CD4-positive, alpha-beta T cell (primary cell): ENCODE results near the gene EIF5A. TPM values are rescaled to one million over a fixed set of nuclear protein-coding genes. Genes with fewer than 3 reads are reported as not detected.

Experiments
- ATAC-seq: fragments of 200-7000 bp; cut with Tn5 transposase; one replicate; pipeline ENCODE4 v1.10.0; 2022; ENCODE audit warnings: mild to moderate bottlenecking; ENCODE audit not compliant: poor library complexity
- CTCF ChIA-PET: fragments of 350-600 bp; sonication (Branson Sonifier 250); formaldehyde crosslinking; loops from one replicate; lab custom pipeline; 2021; ENCODE audit warnings: antibody characterized with exemption, inconsistent platforms; lab: Charles Lee
- POLR2A ChIA-PET: fragments of 350-600 bp; sonication (Branson Sonifier 250); formaldehyde crosslinking; loops from one replicate; lab custom pipeline; 2021; ENCODE audit warnings: antibody characterized with exemption, inconsistent platforms; lab: Charles Lee
- DNase-seq, 14 experiments: peaks; one replicate each; pipeline ENCODE4 v3.0.0-alpha.2; 2013 to 2020; ENCODE audit warnings: mixed read lengths in 2 of 14
- H3K27ac ChIP-seq, 2 donors: one replicate each; pipeline versions ENCODE4 v1.5.1 to v1.7.0; 2013; ENCODE audit warnings: low read length in 2 of 2, low read depth in 1 of 2, mild to moderate bottlenecking in 1 of 2
- H3K27me3 ChIP-seq, 2 experiments: 1 replicate in 1 of 2; 2 replicates in 1 of 2; pipeline versions ENCODE4 v1.6.1 to v1.7.0; 2013; ENCODE audit warnings: low read length in 2 of 2, control low read depth in 1 of 2, mild to moderate bottlenecking in 1 of 2, moderate library complexity in 1 of 2; ENCODE audit not compliant: insufficient read depth in 2 of 2, control insufficient read depth in 1 of 2
- H3K36me3 ChIP-seq: one replicate; pipeline ENCODE4 v1.6.1; 2013; ENCODE audit warnings: low read length, control low read depth; ENCODE audit not compliant: insufficient read depth
- H3K4me1 ChIP-seq: one replicate; pipeline ENCODE4 v1.6.1; 2013; ENCODE audit warnings: low read length, control low read depth; ENCODE audit not compliant: insufficient read depth
- H3K4me3 ChIP-seq: one replicate; pipeline ENCODE4 v1.5.1; 2013; ENCODE audit warnings: mild to moderate bottlenecking, low read length, moderate library complexity
- H3K9me3 ChIP-seq, 2 experiments: 1 replicate in 1 of 2; 2 replicates in 1 of 2; pipeline versions ENCODE4 v1.6.1 to v1.7.0; 2013; ENCODE audit warnings: low read length in 2 of 2, mild to moderate bottlenecking in 2 of 2, control low read depth in 1 of 2, moderate library complexity in 1 of 2; ENCODE audit not compliant: control insufficient read depth in 1 of 2, insufficient read depth in 1 of 2
- H3K27ac Mint-ChIP-seq: one replicate; pipeline ENCODE4 v1.8.0; 2020; ENCODE audit warnings: mixed read lengths
- H3K27me3 Mint-ChIP-seq: one replicate; pipeline ENCODE4 v1.8.0; 2021; ENCODE audit warnings: mixed read lengths
- H3K36me3 Mint-ChIP-seq: one replicate; pipeline ENCODE4 v1.8.0; 2021; ENCODE audit warnings: low read depth, mixed read lengths
- H3K4me1 Mint-ChIP-seq: one replicate; pipeline ENCODE4 v1.8.0; 2021; ENCODE audit warnings: low read depth, mixed read lengths
- H3K4me3 Mint-ChIP-seq: one replicate; pipeline ENCODE4 v1.8.0; 2020; ENCODE audit warnings: mild to moderate bottlenecking, mixed read lengths
- H3K9me3 Mint-ChIP-seq: one replicate; pipeline ENCODE4 v1.8.0; 2020; ENCODE audit warnings: mixed read lengths
- CTCF ChIP-seq: fragments of 200-600 bp; IDR thresholded peaks from one replicate; pipeline ENCODE4 v1.8.0; 2022; ENCODE audit warnings: antibody characterized with exemption, mild to moderate bottlenecking
- intact Hi-C, 2 experiments: fragments of 100-400 bp; cut with DNase I in 1 of 2; cut with micrococcal nuclease in 1 of 2; formaldehyde crosslinking; loops; one replicate each; pipeline versions ENCODE4 v1.15.1 to v1.9.0; 2023 to 2025; cut with DNase I, micrococcal nuclease
- total RNA-seq, 174 experiments: library from RNA in 2 of 174; stranded (reverse) in 2 of 174; gene quantifications; one replicate each; pipeline ENCODE4 v1.2.3 and lab custom pipeline; 2021 to 2026

EIF5A gene
- total RNA-seq, 2 experiments from 2014 or later, result 471 to 480 TPM

- no peak overlapping the region for H3K27ac ChIP-seq
- ATAC-seq, result no peak
- ChIA-PET POLR2A (no interaction called here), CTCF (no interaction called here)
- intact Hi-C loops, result no loop called here
- no peak for DNase-seq
- no peaks in the 10 kb centered on the region for H3K27me3 ChIP-seq
- no peak overlapping the region for H3K4me3 Mint-ChIP-seq
- no peaks in the 10 kb centered on the region for H3K36me3 ChIP-seq
- no peaks in the 10 kb centered on the region for H3K4me1 Mint-ChIP-seq
- H3K36me3 Mint-ChIP-seq, result no peaks in the 10 kb centered on the region
- no peak for TF ChIP-seq CTCF
- H3K4me3 ChIP-seq, result no peak overlapping the region
- peaks cover 3% of the 10 kb centered on the region for H3K27me3 Mint-ChIP-seq
- H3K9me3 Mint-ChIP-seq, result no peaks in the 10 kb centered on the region
- H3K4me1 ChIP-seq, result no peaks in the 10 kb centered on the region
- no peaks in the 10 kb centered on the region for H3K9me3 ChIP-seq
- no peak overlapping the region for H3K27ac Mint-ChIP-seq
Observed at GRCh38 chr17:7361906-7362305, 54.5 kb downstream of the EIF5A start.

Other genes with a start within 250 kb of the EIF5A start
- gene CLEC10A, start 227.4 kb upstream of the EIF5A start, total RNA-seq, result under 1 TPM; 0.59 to 0.96 TPM
- under 1 TPM; 0.20 to 0.36 TPM for gene ASGR2, start 192.8 kb upstream of the EIF5A start, total RNA-seq
- gene ASGR1, start 128.3 kb upstream of the EIF5A start, total RNA-seq, result under 1 TPM; 0.64 to 0.85 TPM
- 10 to 100 TPM; 10.2 to 11.0 TPM for gene DLG4, start 87.8 kb upstream of the EIF5A start, total RNA-seq
- 100 to 1,000 TPM; 237 to 257 TPM for gene ACADVL, start 87.7 kb upstream of the EIF5A start, total RNA-seq
- gene DVL2, start 73.1 kb upstream of the EIF5A start, total RNA-seq, result 10 to 100 TPM; 40.9 to 41.3 TPM
- gene PHF23, start 68.2 kb upstream of the EIF5A start, total RNA-seq, result 1 to 10 TPM; 4.5 to 5.1 TPM
- gene GABARAP, start 65.2 kb upstream of the EIF5A start, total RNA-seq, result 100 to 1,000 TPM; 182 to 195 TPM
- 10 to 100 TPM; 79.3 to 80.7 TPM for gene CTDNEP1, start 55.9 kb upstream of the EIF5A start, total RNA-seq
- gene ELP5, start 55.4 kb upstream of the EIF5A start, total RNA-seq, result 10 to 100 TPM; 20.1 to 21.3 TPM
- gene CLDN7, start 45.1 kb upstream of the EIF5A start, total RNA-seq, result 1 to 10 TPM; 1.1 to 1.2 TPM
- not detected for gene SLC2A4, start 25.9 kb upstream of the EIF5A start, total RNA-seq
- gene YBX2, start 13.0 kb upstream of the EIF5A start, total RNA-seq, result under 1 TPM in 1 of 2 experiments, not detected in 1; 0.56 TPM
- gene GPS2, start 7.7 kb downstream of the EIF5A start, total RNA-seq, result 100 to 1,000 TPM; 122 to 140 TPM
- 10 to 100 TPM; 29.0 to 30.8 TPM for gene NEURL4, start 21.7 kb downstream of the EIF5A start, total RNA-seq
- gene ACAP1, start 28.9 kb downstream of the EIF5A start, total RNA-seq, result 100 to 1,000 TPM; 565 to 575 TPM
- 1 to 10 TPM; 1.3 to 1.6 TPM for gene KCTD11, start 44.5 kb downstream of the EIF5A start, total RNA-seq
- not detected for gene TMEM95, start 47.5 kb downstream of the EIF5A start, total RNA-seq
- gene TNK1, start 73.5 kb downstream of the EIF5A start, total RNA-seq, result 10 to 100 TPM; 11.0 to 12.4 TPM
- 10 to 100 TPM; 66.3 to 70.3 TPM for gene PLSCR3, start 86.9 kb downstream of the EIF5A start, total RNA-seq
- 10 to 100 TPM; 29.0 to 29.4 TPM for gene TMEM256, start 96.5 kb downstream of the EIF5A start, total RNA-seq
- gene NLGN2, start 100.2 kb downstream of the EIF5A start, total RNA-seq, result 1 to 10 TPM; 7.6 to 8.4 TPM
- not detected for gene SPEM1, start 112.7 kb downstream of the EIF5A start, total RNA-seq
- not detected for gene SPEM2, start 118.0 kb downstream of the EIF5A start, total RNA-seq
- not detected for gene SPEM3, start 121.2 kb downstream of the EIF5A start, total RNA-seq
- 1 to 10 TPM; 6.8 to 7.1 TPM for gene TMEM102, start 127.8 kb downstream of the EIF5A start, total RNA-seq
- gene FGF11, start 131.9 kb downstream of the EIF5A start, total RNA-seq, result 1 to 10 TPM; 1.5 to 1.7 TPM
- 1 to 10 TPM; 1.6 to 2.2 TPM for gene CHRNB1, start 137.4 kb downstream of the EIF5A start, total RNA-seq
- gene ZBTB4, start 172.0 kb downstream of the EIF5A start, total RNA-seq, result 10 to 100 TPM; 55.1 to 55.6 TPM
- under 1 TPM in 1 of 2 experiments, not detected in 1; 0.17 TPM for gene SLC35G6, start 173.8 kb downstream of the EIF5A start, total RNA-seq
- 100 to 1,000 TPM; 491 to 501 TPM for gene POLR2A, start 176.7 kb downstream of the EIF5A start, total RNA-seq
- gene TNFSF12, start 241.4 kb downstream of the EIF5A start, total RNA-seq, result 10 to 100 TPM; 17.0 to 19.1 TPM